Measurements from ENCODE around the gene PARP6.

The PARP6 gene

GRCh38 chr15:72223278-72223677 lies 49.1 kb downstream of the PARP6 start:
- TF ChIP-seq TAF1 (IDR thresholded peaks at IDR 0.05; ENCODE audit: borderline replicate concordance, insufficient read depth, low read length), result no peak
- no peak for TF ChIP-seq POLR2AphosphoS5 (IDR thresholded peaks at IDR 0.05; ENCODE audit: low read depth, low read length)
- TF ChIP-seq FOXP2 (optimal IDR thresholded peaks at IDR 0.05; ENCODE audit: borderline replicate concordance, extremely low read depth, extremely low read length, insufficient read depth), result no peak
- no peak for TF ChIP-seq REST (IDR thresholded peaks at IDR 0.05; ENCODE audit: insufficient read depth in 1 of 2, low read depth in 2 of 2, low read length in 2 of 2)
- TF ChIP-seq SIN3A (IDR thresholded peaks at IDR 0.05; ENCODE audit: borderline replicate concordance, insufficient read depth, low read length), result no peak

- TF ChIP-seq POLR2AphosphoS5 (IDR thresholded peaks at IDR 0.05; ENCODE audit: low read depth, low read length) (no peak), SIN3A (IDR thresholded peaks at IDR 0.05; ENCODE audit: borderline replicate concordance, insufficient read depth, low read length) (no peak), FOXP2 (optimal IDR thresholded peaks at IDR 0.05; ENCODE audit: borderline replicate concordance, extremely low read depth, extremely low read length, insufficient read depth) (no peak), TAF1 (IDR thresholded peaks at IDR 0.05; ENCODE audit: borderline replicate concordance, insufficient read depth, low read length) (no peak), REST (IDR thresholded peaks at IDR 0.05; ENCODE audit: insufficient read depth in 1 of 2, low read depth in 2 of 2, low read length in 2 of 2) (no peak)
Measured at GRCh38 chr15:72222393-72222792, 50.0 kb downstream of the PARP6 start.

- no peak for TF ChIP-seq POLR2AphosphoS5 (IDR thresholded peaks at IDR 0.05; ENCODE audit: low read depth, low read length)
- no peak for TF ChIP-seq SIN3A (IDR thresholded peaks at IDR 0.05; ENCODE audit: borderline replicate concordance, insufficient read depth, low read length)
- TF ChIP-seq FOXP2 (optimal IDR thresholded peaks at IDR 0.05; ENCODE audit: borderline replicate concordance, extremely low read depth, extremely low read length, insufficient read depth), result no peak
- TF ChIP-seq REST (IDR thresholded peaks at IDR 0.05; ENCODE audit: insufficient read depth in 1 of 2, low read depth in 2 of 2, low read length in 2 of 2), result no peak
- no peak for TF ChIP-seq TAF1 (IDR thresholded peaks at IDR 0.05; ENCODE audit: borderline replicate concordance, insufficient read depth, low read length)
Measured at GRCh38 chr15:72220687-72221086, 51.7 kb downstream of the PARP6 start.

- no peak for TF ChIP-seq SIN3A (IDR thresholded peaks at IDR 0.05; ENCODE audit: borderline replicate concordance, insufficient read depth, low read length)
- no peak for TF ChIP-seq FOXP2 (optimal IDR thresholded peaks at IDR 0.05; ENCODE audit: borderline replicate concordance, extremely low read depth, extremely low read length, insufficient read depth)
- no peak; the same call in 1 of the 2 replicates for TF ChIP-seq POLR2AphosphoS5 (IDR thresholded peaks at IDR 0.05; ENCODE audit: low read depth, low read length)
- TF ChIP-seq TAF1 (IDR thresholded peaks at IDR 0.05; ENCODE audit: borderline replicate concordance, insufficient read depth, low read length), result no peak
- no peak for TF ChIP-seq REST (IDR thresholded peaks at IDR 0.05; ENCODE audit: insufficient read depth in 1 of 2, low read depth in 2 of 2, low read length in 2 of 2)
Measured at GRCh38 chr15:72217216-72217615, 55.1 kb downstream of the PARP6 start.

- TF ChIP-seq REST (IDR thresholded peaks at IDR 0.05; ENCODE audit: insufficient read depth in 1 of 2, low read depth in 2 of 2, low read length in 2 of 2) (no peak), POLR2AphosphoS5 (IDR thresholded peaks at IDR 0.05; ENCODE audit: low read depth, low read length) (no peak), TAF1 (IDR thresholded peaks at IDR 0.05; ENCODE audit: borderline replicate concordance, insufficient read depth, low read length) (no peak), FOXP2 (optimal IDR thresholded peaks at IDR 0.05; ENCODE audit: borderline replicate concordance, extremely low read depth, extremely low read length, insufficient read depth) (no peak), SIN3A (IDR thresholded peaks at IDR 0.05; ENCODE audit: borderline replicate concordance, insufficient read depth, low read length) (no peak)
Measured at GRCh38 chr15:72216079-72216478, 56.3 kb downstream of the PARP6 start.

Measured in PFSK-1 (cell line).